HS-5 (cell line): ENCODE results near the gene MUC2.

Experiments used
- DNase-seq: peaks from one replicate; pipeline ENCODE4 v3.0.0-alpha.2; 2012; ENCODE audit warnings: low read depth

MUC2 gene

DNA sequence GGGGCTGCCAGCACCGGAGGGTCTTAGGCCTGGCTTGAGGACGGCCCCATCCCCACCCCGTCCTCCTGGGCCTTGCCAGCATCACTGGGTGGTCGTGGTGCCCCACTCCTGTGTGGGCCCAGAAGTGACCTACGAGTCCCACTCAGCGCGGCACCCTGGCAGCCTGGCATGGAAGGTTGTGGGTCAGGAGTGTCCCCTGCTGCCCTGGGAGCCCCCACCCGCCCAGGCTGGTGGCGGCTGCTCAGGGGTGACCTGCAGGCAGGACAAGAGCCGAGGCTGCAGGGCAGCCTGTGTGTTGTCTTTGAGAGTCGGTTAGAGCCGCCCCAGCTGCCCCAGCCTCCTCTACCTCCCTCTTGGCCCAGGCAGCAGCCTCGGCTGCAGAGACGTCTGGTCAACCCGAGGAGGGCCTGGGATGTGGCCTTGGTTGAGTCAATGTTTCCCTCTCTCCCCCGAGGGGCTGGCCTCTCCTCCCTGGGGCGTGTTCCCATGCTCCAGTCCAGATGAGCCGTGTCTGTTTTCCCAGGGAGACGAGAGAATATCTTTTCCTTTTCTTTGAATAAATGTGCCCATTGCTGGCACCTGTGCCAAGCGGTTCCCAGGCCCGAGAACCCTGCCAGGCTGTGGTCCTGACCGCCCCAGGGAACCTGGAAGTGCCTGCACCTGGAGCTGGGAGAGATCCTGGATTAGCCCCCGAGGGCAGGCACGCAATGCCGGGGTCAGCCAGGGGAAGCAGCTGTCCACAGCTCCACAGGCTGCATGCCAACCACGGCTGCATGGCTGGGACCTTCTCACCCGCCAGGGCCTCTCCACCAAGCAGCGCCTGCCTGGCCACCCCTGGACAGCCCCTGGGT is 47.4 kb downstream of the MUC2 start:
- no peak for DNase-seq

DNA sequence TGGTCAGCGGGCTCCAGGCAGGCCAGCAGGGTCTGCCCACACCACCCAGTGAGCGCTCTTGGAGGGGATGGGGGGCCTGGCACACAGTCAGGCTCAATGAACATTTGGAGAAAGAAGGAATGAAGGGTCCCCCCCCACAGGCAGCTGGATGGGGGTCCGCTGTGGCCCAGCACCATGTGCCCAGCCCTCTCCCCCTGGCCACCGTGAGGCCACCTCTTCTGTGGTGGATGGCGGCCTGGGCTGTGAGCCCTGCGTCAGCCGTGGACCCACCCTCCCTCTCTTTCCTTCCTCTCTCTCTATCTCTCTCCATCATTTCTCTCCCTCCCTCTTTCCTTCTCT is 48.0 kb downstream of the MUC2 start:
- no peak for DNase-seq

DNA sequence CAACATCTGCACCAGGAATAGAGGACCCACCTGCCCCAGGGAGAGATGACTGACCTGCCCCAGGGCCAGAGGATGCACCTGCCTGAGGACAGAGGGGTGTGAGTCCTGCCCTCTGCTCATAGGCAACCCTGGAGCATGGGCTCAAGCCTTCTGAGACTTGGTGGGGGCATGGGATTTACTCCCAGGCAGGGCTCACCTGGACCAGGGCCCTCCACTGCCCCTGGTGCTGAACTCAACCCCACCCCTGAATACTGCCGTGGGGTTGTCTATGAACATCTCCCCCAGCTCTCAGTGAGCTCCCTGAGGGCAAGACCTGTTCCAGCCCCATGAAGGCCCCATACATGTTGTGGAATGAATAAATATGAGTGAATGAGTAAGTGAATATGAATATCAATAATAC is 49.3 kb downstream of the MUC2 start:
- DNase-seq: no peak
